HG02884 (cell line): Measurements from ENCODE around the gene HMCN2.
A peak's percentile ranks its signal among the peaks of the same experiment; 100 is the strongest.
"Not testable (repeated sequence)": the region's sequence is repeated elsewhere in the genome, so short reads cannot be mapped to it uniquely, and the experiment has no call there.

Source experiments
- ATAC-seq: cut with Tn5 transposase; IDR thresholded peaks from one replicate; pipeline ENCODE4 v1.9.1; 2021; ENCODE audit warnings: mild to moderate bottlenecking, moderate library complexity; ENCODE audit not compliant: unreplicated experiment

HMCN2 gene

DNA sequence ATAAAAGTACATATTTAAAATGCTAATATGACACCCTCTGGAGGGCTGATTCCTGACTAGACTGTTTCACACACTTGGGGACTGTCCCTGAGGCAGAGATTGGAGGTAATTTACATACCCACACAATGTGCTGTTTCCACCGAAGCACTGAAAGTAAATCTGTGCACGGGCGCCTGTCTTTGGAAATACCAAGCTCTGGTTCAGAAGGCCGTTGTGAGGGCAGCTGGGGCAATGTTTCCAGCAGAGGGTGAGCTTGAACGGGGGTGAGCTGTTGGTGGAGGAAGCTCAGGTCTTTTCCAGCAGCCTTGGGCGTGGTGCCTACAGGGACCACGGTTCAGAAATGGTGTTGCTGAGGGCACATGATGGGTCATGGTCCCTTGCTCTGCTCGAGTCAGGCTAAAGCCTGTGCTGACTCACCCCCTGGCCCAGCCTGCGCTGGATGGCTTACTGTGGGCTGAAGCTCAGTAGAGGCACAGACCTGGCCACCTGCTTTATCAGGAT lies 25.8 kb upstream of the HMCN2 start:
- peak; percentile 81 for ATAC-seq

GRCh38 chr9:130240410-130241197 lies 25.0 kb upstream of the HMCN2 start:
- no peak for ATAC-seq

- no peak for ATAC-seq
These were observed 24.4 kb upstream of the HMCN2 start for GRCh38 chr9:130241198-130241535.

GRCh38 chr9:130242270-130243014 lies 23.1 kb upstream of the HMCN2 start:
- no peak for ATAC-seq

DNA sequence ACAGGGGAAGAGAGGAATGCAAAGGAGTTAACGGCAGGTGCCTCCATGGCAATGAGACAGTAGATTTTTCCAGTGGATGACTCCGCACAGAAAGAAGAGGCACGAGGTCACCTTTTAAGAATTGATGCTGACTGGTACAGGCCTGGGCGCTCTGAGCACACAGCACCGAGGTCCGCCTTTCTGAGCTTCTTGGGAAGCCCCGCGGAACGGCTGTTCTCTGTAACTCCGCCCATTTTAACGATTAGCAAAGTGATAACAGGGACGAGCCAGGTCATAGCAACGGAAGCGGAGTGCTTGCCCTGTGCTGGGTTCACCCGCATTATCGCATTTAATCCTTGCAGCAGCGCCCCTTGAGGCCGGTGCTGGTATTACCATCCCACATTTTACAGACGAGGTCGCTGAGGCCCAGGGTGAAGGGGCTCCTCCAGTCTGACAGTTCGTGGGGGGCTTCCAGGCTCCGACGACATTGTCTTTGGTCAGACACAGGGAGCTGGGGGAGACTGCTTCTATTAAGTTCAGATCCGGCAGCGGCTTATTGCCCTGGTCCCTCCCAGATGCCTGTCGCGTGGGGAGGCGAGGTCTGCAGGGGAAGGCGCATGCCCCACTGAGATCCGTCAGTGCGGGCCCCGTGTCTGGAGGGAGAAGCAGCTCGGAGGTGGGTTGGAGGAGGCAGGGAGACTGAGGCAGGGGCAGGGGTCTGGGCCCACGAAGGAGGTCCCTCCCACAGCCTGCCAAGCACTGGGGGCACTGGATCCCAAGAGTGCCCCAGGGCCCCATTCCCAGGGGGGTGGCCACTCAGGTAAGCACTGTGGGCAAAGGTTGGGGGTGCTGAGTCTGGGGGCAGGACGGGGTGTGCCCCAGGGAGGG lies 22.3 kb upstream of the HMCN2 start:
- ATAC-seq, result no peak

GRCh38 chr9:130243882-130244170 lies 21.7 kb upstream of the HMCN2 start:
- ATAC-seq, result no peak

DNA sequence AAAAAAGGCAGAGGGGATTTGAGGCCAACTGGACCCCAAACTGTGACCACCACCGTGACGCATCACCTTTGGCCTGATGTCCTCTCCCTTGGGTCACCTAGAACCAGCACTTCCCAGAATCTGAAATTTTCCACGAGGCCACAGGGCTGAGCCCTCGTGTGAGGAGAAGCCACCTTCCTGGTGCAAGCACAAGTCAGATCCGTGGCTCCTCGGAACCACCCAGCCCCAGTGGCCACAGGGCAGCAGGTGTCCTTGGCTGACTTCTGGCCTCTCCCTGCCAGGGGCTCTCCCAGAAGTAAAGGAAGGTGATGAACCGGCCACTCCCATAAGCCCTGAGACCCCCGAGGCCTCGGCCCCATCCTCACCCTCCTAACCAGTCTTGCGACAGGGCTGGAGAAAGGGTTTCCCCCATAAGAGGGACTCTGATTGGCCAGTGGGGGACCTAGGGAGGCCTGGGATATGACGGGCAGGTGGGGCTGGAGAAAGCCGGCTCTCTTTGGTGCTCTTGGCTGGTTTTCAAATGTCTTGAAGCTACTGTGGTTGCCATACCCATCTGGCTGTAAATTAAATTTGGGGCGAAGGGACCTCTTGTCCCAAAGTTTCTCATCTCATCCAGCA lies 20.9 kb upstream of the HMCN2 start:
- ATAC-seq, result no peak

- no peak for ATAC-seq
These were observed 20.1 kb upstream of the HMCN2 start for GRCh38 chr9:130245474-130245873.

DNA sequence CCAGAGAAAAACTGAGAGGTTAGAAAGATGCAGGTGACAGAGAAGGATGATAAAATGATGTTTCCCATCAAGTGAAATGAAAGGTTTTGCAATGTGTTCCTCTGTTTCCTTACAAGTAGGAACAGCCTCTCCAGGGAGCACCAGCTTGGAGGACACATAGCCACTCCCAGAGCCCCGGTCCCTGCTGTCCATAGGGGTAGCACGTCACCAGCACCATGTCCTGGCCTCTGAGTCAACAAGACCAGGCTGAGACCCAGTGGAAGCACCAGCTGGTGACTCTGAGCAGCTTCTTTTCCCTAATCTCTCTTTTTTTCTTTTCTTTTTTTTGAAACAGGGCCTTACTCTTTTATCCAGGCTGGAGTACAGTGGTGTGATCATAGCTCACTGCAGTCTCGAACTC lies 19.4 kb upstream of the HMCN2 start:
- no peak for ATAC-seq

GRCh38 chr9:130254747-130255630 lies 10.6 kb upstream of the HMCN2 start:
- no peak for ATAC-seq

DNA sequence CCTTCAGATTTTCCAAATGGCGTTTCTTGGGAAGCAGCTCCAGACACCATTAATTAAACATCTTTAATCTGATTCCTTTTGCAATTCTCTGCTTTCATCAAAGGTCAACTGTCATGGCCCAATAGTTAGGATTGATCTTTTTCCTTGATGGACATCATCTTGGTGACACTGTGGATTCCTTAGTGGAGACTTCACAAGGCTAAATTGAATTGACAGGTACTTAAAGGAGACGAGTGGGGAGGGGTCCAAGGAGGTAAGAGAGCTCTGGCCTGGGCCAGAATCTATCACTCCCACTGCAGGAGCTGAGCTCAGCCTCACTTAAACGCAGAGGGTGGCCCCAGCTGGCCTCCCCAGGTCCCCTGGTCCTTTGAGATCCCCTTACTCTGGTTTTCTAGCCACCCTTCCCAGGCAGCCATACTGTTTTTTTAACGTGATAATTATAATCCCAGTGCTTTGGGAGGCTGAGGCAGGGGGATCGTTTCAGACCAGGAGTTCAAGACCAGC lies 9.9 kb upstream of the HMCN2 start:
- no peak for ATAC-seq

DNA sequence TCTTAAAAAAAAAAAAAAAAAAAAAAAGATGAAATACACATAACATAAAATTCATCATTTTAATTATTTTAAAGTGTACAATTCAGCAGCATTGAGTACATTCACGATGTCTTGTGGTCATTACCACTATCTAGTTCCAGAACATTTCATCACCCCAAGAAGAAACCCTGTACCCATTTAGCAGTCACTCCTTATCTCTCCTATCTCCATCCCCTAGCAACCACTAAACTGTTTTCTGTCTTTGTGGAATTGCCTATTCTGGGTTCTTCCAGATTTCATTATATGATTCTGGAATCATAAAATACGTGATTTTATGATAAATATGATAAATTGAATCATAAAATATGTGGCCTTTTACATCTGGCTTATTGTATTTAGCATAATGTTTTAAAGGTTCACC lies 8.9 kb upstream of the HMCN2 start:
- ATAC-seq, result no peak

- ATAC-seq, result not testable (repeated sequence)
These were observed 7.4 kb upstream of the HMCN2 start for GRCh38 chr9:130258137-130258536.

- ATAC-seq, result no peak
These were observed 6.5 kb upstream of the HMCN2 start for GRCh38 chr9:130259044-130259443.

DNA sequence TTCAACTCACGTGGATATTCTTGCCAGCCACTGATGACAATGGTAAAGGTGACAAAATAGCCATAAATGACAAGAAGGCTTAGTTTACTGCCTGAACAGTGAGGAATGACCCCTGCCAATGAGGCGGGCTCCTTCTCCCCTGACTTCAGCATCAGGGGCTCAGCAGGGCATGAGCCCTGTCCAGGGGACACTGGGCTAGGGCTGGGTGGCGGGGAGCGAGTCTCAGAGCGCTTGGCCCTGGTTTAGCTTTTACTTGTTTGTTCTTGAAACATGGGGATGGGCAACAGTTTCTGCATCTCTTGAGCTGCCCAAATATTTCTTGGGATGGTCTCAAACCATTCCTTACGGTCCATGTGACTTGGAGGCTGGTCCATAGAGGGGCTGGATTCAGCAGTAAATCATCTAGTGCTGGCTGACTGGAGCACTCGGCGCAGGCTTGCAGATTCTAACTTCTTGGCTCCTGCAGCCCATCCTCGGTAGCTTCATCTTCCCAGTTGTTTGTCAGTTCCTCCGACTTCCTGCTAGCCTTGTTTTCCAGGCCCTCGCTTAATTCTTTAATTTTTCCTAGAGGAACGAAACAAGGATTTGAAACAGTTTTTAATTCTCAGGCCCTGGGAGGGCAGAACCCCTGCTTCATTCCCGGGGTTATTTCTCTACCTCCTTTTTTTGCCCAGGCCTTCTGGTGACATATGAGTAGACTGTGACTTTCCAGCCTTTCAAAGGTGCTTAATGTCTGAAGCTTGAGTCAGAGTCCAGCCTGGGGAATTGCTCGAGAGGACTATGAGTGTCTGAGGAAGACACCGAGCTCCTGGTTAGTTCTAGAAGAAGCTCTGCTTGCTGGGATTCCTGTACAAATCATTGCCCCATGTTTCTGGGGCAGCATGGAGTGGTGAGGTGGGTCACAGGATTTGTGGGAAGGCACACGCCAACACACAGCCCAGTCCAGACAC lies 4.5 kb upstream of the HMCN2 start:
- no peak for ATAC-seq

DNA sequence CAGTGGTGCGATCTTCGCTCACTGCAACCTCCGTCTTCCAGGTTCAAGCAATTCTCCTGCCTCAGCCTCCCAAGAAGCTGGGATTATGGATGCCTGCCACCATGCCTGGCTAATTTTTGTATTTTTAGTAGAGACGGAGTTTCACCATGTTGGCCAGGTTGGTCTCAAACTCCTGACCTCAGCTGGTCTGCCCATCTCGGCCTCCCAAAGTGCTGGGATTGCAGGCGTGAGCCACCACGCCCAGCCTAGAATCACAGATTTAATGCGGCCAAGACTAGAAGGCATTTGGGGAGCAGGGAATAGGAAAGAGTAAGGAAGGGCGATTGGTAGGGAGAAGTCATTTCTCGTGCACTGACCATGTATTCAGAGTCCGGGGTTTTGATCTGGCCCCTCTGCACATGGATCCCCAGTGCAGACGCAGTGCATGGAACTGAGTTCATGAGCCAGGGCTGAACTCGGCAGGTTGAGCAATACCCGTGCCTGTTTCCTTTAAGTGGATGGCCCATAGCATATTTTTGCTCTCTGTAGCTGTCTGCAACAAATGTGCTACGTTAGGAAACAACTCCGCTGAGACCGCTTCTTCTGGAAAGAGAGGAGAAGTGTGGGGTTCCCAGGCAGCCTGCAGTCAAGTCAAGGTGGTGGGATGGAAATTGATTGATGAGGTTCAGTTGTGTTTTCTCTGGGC lies 3.4 kb upstream of the HMCN2 start:
- no peak for ATAC-seq

GRCh38 chr9:130262771-130263170 lies 2.8 kb upstream of the HMCN2 start:
- no peak for ATAC-seq
